PC-3 (cell line): ENCODE results near the gene SYN1. TPM values are rescaled to one million over a fixed set of nuclear protein-coding genes. Genes with fewer than 3 reads are reported as not detected.

Experiments used
- ATAC-seq: fragments of 200-7000 bp; cut with Tn5 transposase; 2 replicates; pipeline ENCODE4 v1.9.1; 2020; ENCODE audit warnings: mild to moderate bottlenecking, moderate library complexity
- BruUV-seq: library from RNA; stranded (reverse); fragments of 400-500 nt; replicated peaks from 2 replicates; lab custom pipeline; 2021; lab: Mats Ljungman, UMichigan
- CTCF ChIA-PET: fragments of 300-600 bp; sonication (Branson Sonifier 250); formaldehyde crosslinking; loops from one replicate; lab custom pipeline; 2022; ENCODE audit warnings: antibody characterized with exemption; lab: Charles Lee
- POLR2A ChIA-PET: fragments of 300-600 bp; sonication (Branson Sonifier 250); formaldehyde crosslinking; loops from one replicate; lab custom pipeline; 2022; ENCODE audit warnings: antibody characterized with exemption; ENCODE audit not compliant: unreplicated experiment; lab: Charles Lee
- DNase-seq: peaks from one replicate; pipeline ENCODE4 v3.0.0-alpha.2; 2015
- H2AFZ ChIP-seq: fragments of 300-600 bp; sonication (generic); 2 replicates; pipeline ENCODE4 v1.6.0; 2016; ENCODE audit warnings: antibody characterized with exemption, low read length
- H3F3A ChIP-seq: fragments of 300-600 bp; sonication (generic); one replicate; pipeline ENCODE4 v1.6.0; 2017; ENCODE audit warnings: antibody characterized with exemption, low read length, control low read depth, mild to moderate bottlenecking; ENCODE audit not compliant: unreplicated experiment
- H3K27ac ChIP-seq: fragments of 300-600 bp; sonication (generic); 2 replicates; pipeline ENCODE4 v1.5.1; 2016; ENCODE audit warnings: mild to moderate bottlenecking, low read length
- H3K27me3 ChIP-seq: fragments of 300-600 bp; sonication (generic); 2 replicates; pipeline ENCODE4 v1.6.1; 2016; ENCODE audit warnings: low read length, mixed read lengths
- H3K36me3 ChIP-seq: fragments of 300-600 bp; sonication (generic); 2 replicates; pipeline ENCODE4 v1.6.1; 2016; ENCODE audit warnings: low read depth, mixed run types, low read length, mixed read lengths
- H3K4me1 ChIP-seq: fragments of 300-600 bp; sonication (generic); 2 replicates; pipeline ENCODE4 v1.5.1; 2016; ENCODE audit warnings: low read length; ENCODE audit not compliant: insufficient read depth
- H3K4me2 ChIP-seq: fragments of 300-600 bp; sonication (generic); 2 replicates; pipeline ENCODE4 v1.6.0; 2016; ENCODE audit warnings: low read length
- H3K4me3 ChIP-seq: fragments of 300-600 bp; sonication (generic); 2 replicates; pipeline ENCODE4 v1.5.1; 2016; ENCODE audit warnings: mild to moderate bottlenecking, low read length, mixed read lengths
- H3K79me2 ChIP-seq: fragments of 300-600 bp; sonication (generic); 2 replicates; pipeline ENCODE4 v1.6.1; 2017; ENCODE audit warnings: low read length, mixed read lengths
- H3K9ac ChIP-seq: fragments of 300-600 bp; sonication (generic); 2 replicates; pipeline ENCODE4 v1.6.0; 2016; ENCODE audit warnings: mild to moderate bottlenecking, low read length
- H3K9me2 ChIP-seq: fragments of 300-600 bp; sonication (generic); replicated peaks from 2 replicates; pipeline ENCODE4 v1.6.1; 2016; ENCODE audit warnings: mixed run types, low read length, mixed read lengths
- H3K9me3 ChIP-seq: fragments of 300-600 bp; sonication (generic); 2 replicates; pipeline ENCODE4 v1.6.1; 2016; ENCODE audit warnings: low read length, mixed read lengths
- H4K20me1 ChIP-seq: fragments of 300-600 bp; sonication (generic); 2 replicates; pipeline ENCODE4 v1.6.1; 2016; ENCODE audit warnings: low read length, mixed read lengths
- EZH2 ChIP-seq: fragments of 300-600 bp; sonication (generic); IDR thresholded peaks from one replicate; pipeline ENCODE4 v1.6.1; 2017; ENCODE audit warnings: antibody characterized with exemption, mild to moderate bottlenecking, low read length; ENCODE audit not compliant: unreplicated experiment
- EZH2phosphoT487 ChIP-seq: fragments of 300-600 bp; sonication (generic); IDR thresholded peaks from 2 replicates; pipeline ENCODE4 v1.6.1; 2018; ENCODE audit warnings: mild to moderate bottlenecking, antibody characterized with exemption, low read length, borderline replicate concordance
- intact Hi-C: fragments of 100-400 bp; cut with micrococcal nuclease; formaldehyde crosslinking; loops from 2 replicates; pipeline ENCODE4 v1.9.0; 2023
- total RNA-seq: library from RNA; depleted of rRNA; stranded (reverse); fragments of >200 nt; gene quantifications from 2 replicates; pipeline ENCODE4 v1.2.3, GENCODE V29; 2014
- TF ChIP-seq, protein P1 (sequence below): fragments of 300-600 bp; sonication (generic); conservative IDR thresholded peaks from 2 replicates; pipeline ENCODE4 v1.5.1; 2017; ENCODE audit warnings: antibody characterized with exemption, low read depth, mild to moderate bottlenecking, low read length

SYN1 gene
- total RNA-seq, 1 experiment from 2014 or later, result not detected

DNA sequence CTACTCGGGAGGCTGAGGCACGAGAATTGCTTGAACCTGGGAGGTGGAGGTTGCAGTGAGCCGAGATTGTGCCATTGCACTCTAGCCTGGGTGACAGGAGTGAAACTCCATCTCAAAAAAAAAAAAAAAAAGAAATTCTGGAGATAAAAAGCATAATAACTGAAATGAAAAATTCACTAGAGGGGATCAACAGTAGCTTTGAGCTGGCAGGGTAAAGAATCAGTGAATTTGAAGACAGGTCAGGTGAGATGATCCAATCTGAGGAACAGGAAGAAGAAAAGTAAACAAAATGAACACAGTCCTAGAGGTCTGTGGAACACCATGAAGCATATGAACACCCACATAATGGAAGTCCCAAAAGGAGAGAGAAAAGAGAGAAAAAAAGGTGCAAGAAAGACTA lies 22.4 kb downstream of the SYN1 start:
- no peaks in the 10 kb centered on the region for H3K9me3 ChIP-seq
- H3K9ac ChIP-seq, result no peak overlapping the region
- no peak overlapping the region for H2AFZ ChIP-seq
- H3K4me3 ChIP-seq, result no peak overlapping the region
- ChIA-PET CTCF (no interaction called here), POLR2A (no interaction called here)
- no peaks in the 10 kb centered on the region for H3K9me2 ChIP-seq
- TF ChIP-seq, protein P1, sequence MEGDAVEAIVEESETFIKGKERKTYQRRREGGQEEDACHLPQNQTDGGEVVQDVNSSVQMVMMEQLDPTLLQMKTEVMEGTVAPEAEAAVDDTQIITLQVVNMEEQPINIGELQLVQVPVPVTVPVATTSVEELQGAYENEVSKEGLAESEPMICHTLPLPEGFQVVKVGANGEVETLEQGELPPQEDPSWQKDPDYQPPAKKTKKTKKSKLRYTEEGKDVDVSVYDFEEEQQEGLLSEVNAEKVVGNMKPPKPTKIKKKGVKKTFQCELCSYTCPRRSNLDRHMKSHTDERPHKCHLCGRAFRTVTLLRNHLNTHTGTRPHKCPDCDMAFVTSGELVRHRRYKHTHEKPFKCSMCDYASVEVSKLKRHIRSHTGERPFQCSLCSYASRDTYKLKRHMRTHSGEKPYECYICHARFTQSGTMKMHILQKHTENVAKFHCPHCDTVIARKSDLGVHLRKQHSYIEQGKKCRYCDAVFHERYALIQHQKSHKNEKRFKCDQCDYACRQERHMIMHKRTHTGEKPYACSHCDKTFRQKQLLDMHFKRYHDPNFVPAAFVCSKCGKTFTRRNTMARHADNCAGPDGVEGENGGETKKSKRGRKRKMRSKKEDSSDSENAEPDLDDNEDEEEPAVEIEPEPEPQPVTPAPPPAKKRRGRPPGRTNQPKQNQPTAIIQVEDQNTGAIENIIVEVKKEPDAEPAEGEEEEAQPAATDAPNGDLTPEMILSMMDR, result no peak
- TF ChIP-seq EZH2phosphoT487, result no peak
- TF ChIP-seq EZH2, result no peak
- no peak for DNase-seq
- no peaks in the 10 kb centered on the region for H3K4me1 ChIP-seq
- H4K20me1 ChIP-seq, result no peaks in the 10 kb centered on the region
- no peak overlapping the region for H3K27ac ChIP-seq
- H3K27me3 ChIP-seq, result no peaks in the 10 kb centered on the region
- intact Hi-C loops, result no loop called here
- H3K4me2 ChIP-seq, result no peak overlapping the region
- no peaks in the 10 kb centered on the region for H3K79me2 ChIP-seq
- H3K36me3 ChIP-seq, result no peaks in the 10 kb centered on the region
- no peak for ATAC-seq
- H3F3A ChIP-seq, result no peaks in the 10 kb centered on the region
- no TSS peak for BruUV-seq

DNA sequence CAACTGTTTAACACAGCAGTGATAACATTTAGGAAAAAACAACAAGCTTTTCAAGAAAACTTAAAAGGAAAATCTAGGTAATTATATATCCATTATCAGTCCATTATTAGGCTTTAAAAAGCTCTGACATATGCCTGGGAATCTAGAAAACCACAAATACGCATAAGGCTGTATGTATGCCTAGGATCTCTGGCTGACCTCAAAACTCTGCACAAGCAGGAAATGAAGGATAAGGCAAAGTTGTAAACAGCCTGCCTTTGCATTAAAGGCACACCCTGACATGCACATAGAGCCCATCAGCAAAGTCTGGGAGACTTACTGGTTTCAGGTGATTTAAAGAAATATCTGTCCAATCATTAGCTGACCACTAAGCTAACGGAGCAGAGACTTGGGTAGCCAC lies 23.4 kb downstream of the SYN1 start:
- Histone ChIP-seq H3K79me2 (no peaks in the 10 kb centered on the region), H3K9me2 (no peaks in the 10 kb centered on the region), H3K36me3 (no peaks in the 10 kb centered on the region), H3K27ac (no peak overlapping the region), H2AFZ (no peak overlapping the region), H3F3A (no peaks in the 10 kb centered on the region), H3K9me3 (no peaks in the 10 kb centered on the region), H3K9ac (no peak overlapping the region), H3K4me3 (no peak overlapping the region), H4K20me1 (no peaks in the 10 kb centered on the region), H3K4me2 (no peak overlapping the region), H3K27me3 (no peaks in the 10 kb centered on the region), H3K4me1 (no peaks in the 10 kb centered on the region)
- no TSS peak for BruUV-seq
- TF ChIP-seq, protein P1, result no peak
- TF ChIP-seq EZH2 (no peak), EZH2phosphoT487 (no peak)
- ATAC-seq, result no peak
- CTCF ChIA-PET, result no interaction called here
- intact Hi-C loops, result no loop called here
- POLR2A ChIA-PET, result no interaction called here
- no peak for DNase-seq

DNA sequence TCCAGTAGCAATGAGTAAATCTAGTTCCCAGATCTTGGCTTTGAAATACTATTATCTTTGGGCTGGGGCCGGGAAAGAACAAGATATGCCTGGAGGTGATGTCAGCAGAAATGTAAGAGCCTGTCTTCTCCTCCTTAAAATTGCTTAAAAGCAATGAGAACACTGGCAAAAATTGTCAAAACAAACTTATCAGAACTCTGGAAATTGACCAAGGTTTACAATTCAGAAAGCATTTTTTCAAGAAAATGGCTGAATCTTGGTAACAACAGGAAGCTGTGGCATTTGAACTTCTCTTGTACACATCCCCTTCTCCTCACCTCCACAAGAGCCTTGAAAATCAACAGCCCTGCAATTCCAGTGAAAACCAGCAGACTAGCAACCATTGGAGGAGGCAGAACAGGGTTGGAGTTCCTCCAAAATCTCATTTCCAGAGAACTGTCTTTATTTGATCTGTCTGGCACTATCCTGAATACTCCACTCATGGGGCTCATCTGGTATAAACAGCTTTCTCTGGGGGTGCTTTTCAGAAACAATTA lies 23.9 kb downstream of the SYN1 start:
- no peaks in the 10 kb centered on the region for H3K79me2 ChIP-seq
- DNase-seq, result no peak
- POLR2A ChIA-PET, result no interaction called here
- H3K36me3 ChIP-seq, result no peaks in the 10 kb centered on the region
- TF ChIP-seq, protein P1, result no peak
- TF ChIP-seq EZH2 (no peak), EZH2phosphoT487 (no peak)
- no peak overlapping the region for H2AFZ ChIP-seq
- no peak overlapping the region for H3K4me2 ChIP-seq
- H3K27me3 ChIP-seq, result no peaks in the 10 kb centered on the region
- H3F3A ChIP-seq, result no peaks in the 10 kb centered on the region
- H3K4me1 ChIP-seq, result no peaks in the 10 kb centered on the region
- no peaks in the 10 kb centered on the region for H3K9me2 ChIP-seq
- H3K4me3 ChIP-seq, result no peak overlapping the region
- no peaks in the 10 kb centered on the region for H4K20me1 ChIP-seq
- no peak for ATAC-seq
- CTCF ChIA-PET, result no interaction called here
- intact Hi-C loops, result no loop called here
- no peaks in the 10 kb centered on the region for H3K9me3 ChIP-seq
- no peak overlapping the region for H3K27ac ChIP-seq
- no peak overlapping the region for H3K9ac ChIP-seq
- BruUV-seq, result no TSS peak
